T-cell (primary cell): Measurements from ENCODE around the gene RP9. TPM values are rescaled to one million over a fixed set of nuclear protein-coding genes. Genes with fewer than 3 reads are reported as not detected.

Source experiments
- ATAC-seq, 4 experiments: fragments of 200-7000 bp in 3 of 4; fragments of 150-1000 bp in 1 of 4; cut with Tn5 transposase; replicated peaks in 1 of 4; 1 replicate in 3 of 4; 2 replicates in 1 of 4; pipeline ENCODE4 v1.10.0; 2021; ENCODE audit warnings: moderate library complexity in 3 of 4, mild to moderate bottlenecking in 2 of 4, moderate number of reproducible peaks in 1 of 4
- CTCF ChIA-PET, 2 donors: fragments of 300-600 bp; sonication (Branson Sonifier 250); formaldehyde crosslinking; loops; one replicate each; lab custom pipeline; 2022; ENCODE audit warnings: antibody characterized with exemption in 2 of 2; lab: Charles Lee
- POLR2A ChIA-PET, 2 donors: fragments of 300-600 bp; sonication (Branson Sonifier 250); formaldehyde crosslinking; loops; one replicate each; lab custom pipeline; 2022; ENCODE audit warnings: antibody characterized with exemption in 2 of 2; lab: Charles Lee
- DNase-seq, 35 experiments: peaks; one replicate each; pipeline versions ENCODE4 v3.0.0 to v3.0.0-alpha.2; 2013 to 2023
- H3K27ac ChIP-seq: one replicate; pipeline ENCODE4 v1.5.1; 2013; ENCODE audit warnings: low read length
- H3K27me3 ChIP-seq, 2 experiments: replicated peaks in 1 of 2; 1 replicate in 1 of 2; 2 replicates in 1 of 2; pipeline versions ENCODE4 v1.6.1 to v1.7.0; 2013; ENCODE audit warnings: low read length in 1 of 2, mixed read lengths in 1 of 2; ENCODE audit not compliant: control insufficient read depth in 2 of 2, insufficient read depth in 2 of 2; ENCODE audit errors: extremely low read depth in 1 of 2
- H3K36me3 ChIP-seq, 2 donors: 1 replicate in 1 of 2; 2 replicates in 1 of 2; pipeline versions ENCODE4 v1.6.1 to v1.7.0; 2013; ENCODE audit warnings: low read length in 1 of 2; ENCODE audit not compliant: control insufficient read depth in 2 of 2, insufficient read depth in 1 of 2; ENCODE audit errors: extremely low read depth in 1 of 2
- H3K4me1 ChIP-seq, 2 experiments: 1 replicate in 1 of 2; 2 replicates in 1 of 2; pipeline versions ENCODE4 v1.6.1 to v1.7.0; 2013; ENCODE audit warnings: low read length in 2 of 2, mixed read lengths in 1 of 2; ENCODE audit not compliant: insufficient read depth in 2 of 2, control insufficient read depth in 1 of 2; ENCODE audit errors: extremely low read depth in 1 of 2
- H3K4me3 ChIP-seq, 2 donors: 1 replicate in 1 of 2; 2 replicates in 1 of 2; pipeline versions ENCODE4 v1.5.1 to v1.7.0; 2013; ENCODE audit warnings: mild to moderate bottlenecking in 2 of 2, low read length in 1 of 2, moderate library complexity in 1 of 2; ENCODE audit not compliant: control insufficient read depth in 1 of 2; ENCODE audit errors: extremely low read depth in 1 of 2
- H3K9me3 ChIP-seq: 2 replicates; pipeline ENCODE4 v1.7.0; 2013
- H3K27ac Mint-ChIP-seq, 2 donors: one replicate each; pipeline ENCODE4 v1.8.0; 2020 to 2021; ENCODE audit warnings: mild to moderate bottlenecking in 2 of 2, mixed read lengths in 2 of 2
- H3K27me3 Mint-ChIP-seq, 2 donors: one replicate each; pipeline ENCODE4 v1.8.0; 2021 to 2022; ENCODE audit warnings: mixed read lengths in 2 of 2
- H3K36me3 Mint-ChIP-seq: one replicate; pipeline ENCODE4 v1.8.0; 2021; ENCODE audit warnings: mixed read lengths
- H3K4me1 Mint-ChIP-seq, 3 donors: one replicate each; pipeline ENCODE4 v1.8.0; 2020 to 2022; ENCODE audit warnings: mixed read lengths in 3 of 3, mild to moderate bottlenecking in 1 of 3
- H3K4me3 Mint-ChIP-seq, 3 donors: one replicate each; pipeline ENCODE4 v1.8.0; 2020 to 2022; ENCODE audit warnings: mild to moderate bottlenecking in 3 of 3, mixed read lengths in 3 of 3, moderate library complexity in 3 of 3
- H3K9me3 Mint-ChIP-seq, 3 donors: one replicate each; pipeline ENCODE4 v1.8.0; 2020 to 2022; ENCODE audit warnings: mixed read lengths in 3 of 3
- WGBS: methylation state at CpG from one replicate; pipeline ENCODE4 v1.1.5; 2013; ENCODE audit warnings: missing lambda C conversion rate; ENCODE audit not compliant: insufficient coverage; 5-methylcytosine and 5-hydroxymethylcytosine counted together
- total RNA-seq, 35 experiments: library from RNA in 6 of 35; stranded (reverse) in 6 of 35; fragments of 120-200 nt in 1 of 35; gene quantifications; one replicate each; pipeline versions ENCODE4 v1.2.1 to v1.2.4 and lab custom pipeline; 2013 to 2026

The RP9 gene
- total RNA-seq, 5 donors from 2014 or later (not counting 1 experiment from before 2014, with no cell fraction given): 14.7 to 18.3 (median 17.0) TPM

DNA sequence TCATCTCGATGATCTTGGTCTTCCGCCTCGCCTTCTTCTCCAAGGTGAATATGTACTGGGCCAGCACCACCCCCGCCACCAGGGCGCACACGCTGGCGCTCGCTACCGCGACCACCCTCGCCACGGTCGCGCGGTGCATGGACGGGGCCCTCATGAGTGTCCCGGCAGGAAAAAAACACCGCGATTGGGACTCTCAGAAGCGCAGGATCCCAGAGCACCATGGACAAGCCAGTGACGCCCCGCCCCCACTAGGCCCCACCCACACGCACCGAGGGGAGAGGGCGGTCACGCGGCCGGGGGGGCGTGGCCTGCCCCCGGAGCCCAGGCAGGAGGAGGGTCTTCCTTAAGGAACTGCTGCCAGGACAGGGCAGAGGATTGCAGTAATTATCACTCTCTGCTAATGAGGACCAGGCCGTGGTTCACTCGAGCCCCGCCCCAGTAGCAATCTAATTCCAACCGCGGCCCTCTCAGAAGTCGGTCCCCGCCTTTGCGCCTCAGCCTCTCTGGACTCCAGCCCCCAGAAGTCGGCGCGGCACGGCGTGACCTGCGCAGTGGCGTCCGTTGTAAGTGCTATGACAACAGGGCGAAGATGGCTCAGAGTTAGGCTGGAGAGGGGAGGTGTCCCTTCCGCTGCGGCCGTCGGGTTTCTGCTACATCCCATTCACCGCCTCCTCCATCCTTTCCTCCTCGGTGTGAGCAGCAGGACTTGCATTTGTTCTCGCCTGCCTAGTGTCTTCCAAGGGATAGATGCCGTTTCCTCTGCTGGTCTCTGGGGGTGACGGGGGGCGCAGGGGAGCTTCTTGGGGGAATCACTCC is 20.0 kb upstream of the RP9 start, which contains the start of gene BBS9:
BBS9 (plus strand) TSS at position 575 of the 816 bp plus-strand sequence. CDS start 16,689 bp downstream, outside the sequence.
- Mint-ChIP-seq H3K4me1 (peaks cover 28 to 32% (median 29%) of the 10 kb centered on the region in 3 donors), H3K27ac (peak within 1 kb of the TSS; percentile 89 to 91), H3K9me3 (no peaks in the 10 kb centered on the region), H3K4me3 (peak within 1 kb of the TSS; percentile 95 to 97 (median 96)), H3K36me3 (peaks cover 3% of the 10 kb centered on the region), H3K27me3 (no peaks in the 10 kb centered on the region)
- peak within 1 kb of the TSS; percentile 59 for H3K27ac ChIP-seq
- ChIA-PET POLR2A (interaction anchor here (0.6 to 0.7 kb wide), 2 partner anchors 67 to 133 kb away, joined by 3 read pairs; no protein-coding TSS in a partner anchor), CTCF (interaction anchor here (0.5 to 2.2 kb wide), 5 partner anchors 19 to 639 kb away, joined by 3 to 9 read pairs (median 4); partner anchors contain the start of gene RP9 (in 2 of the 2))
- DNase-seq: peak; percentile 80 to 94 (median 87)
- no peaks in the 10 kb centered on the region for H3K9me3 ChIP-seq
- peaks cover 8 to 10% of the 10 kb centered on the region in 2 experiments for H3K4me1 ChIP-seq
- 0% methylated on average over 45 of the region's 57 CpGs for WGBS
- H3K27me3 ChIP-seq: no peaks in the 10 kb centered on the region
- peak within 1 kb of the TSS; percentile 90 to 94 for H3K4me3 ChIP-seq
- H3K36me3 ChIP-seq: no peaks in the 10 kb centered on the region
- peak; percentile 95 to 98 (median 97) for ATAC-seq

DNA sequence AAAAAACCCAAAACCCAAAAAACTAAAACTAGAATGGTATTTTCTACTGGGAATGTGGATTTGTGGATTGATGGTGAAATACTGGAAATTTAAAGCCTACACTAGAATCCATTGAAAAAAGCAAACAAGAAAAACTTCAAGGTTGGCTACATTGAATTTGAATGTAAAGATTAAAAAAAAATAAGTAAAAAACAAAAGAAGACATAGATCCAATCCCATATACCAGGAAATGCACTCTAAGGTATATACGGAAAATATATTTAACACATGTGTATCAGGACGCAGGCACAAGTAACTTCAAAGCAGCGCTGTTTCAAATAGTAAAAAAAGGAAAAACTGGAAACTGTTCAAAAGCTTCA is 19.4 kb upstream of the RP9 start:
- ChIA-PET POLR2A (interaction anchor here in 1 of 2 donors (0.6 kb wide), 1 partner anchor 134 kb away, joined by 3 read pairs; no protein-coding TSS in a partner anchor), CTCF (interaction anchor here (1.1 to 2.2 kb wide), 2 partner anchors 21 to 639 kb away, joined by 3 to 8 read pairs; no protein-coding TSS in a partner anchor)
- Histone ChIP-seq H3K9me3 (no peaks in the 10 kb centered on the region), H3K4me1 (peaks cover 8 to 10% of the 10 kb centered on the region in 2 experiments), H3K4me3 (peak overlapping the region; percentile 90 to 94), H3K36me3 (no peaks in the 10 kb centered on the region), H3K27ac (peak overlapping the region; percentile 38), H3K27me3 (no peaks in the 10 kb centered on the region)
- peaks cover 26 to 32% (median 26%) of the 10 kb centered on the region in 3 donors for H3K4me1 Mint-ChIP-seq
- H3K27ac Mint-ChIP-seq: peak overlapping the region; percentile 89 to 91
- peaks cover 3% of the 10 kb centered on the region for H3K36me3 Mint-ChIP-seq
- no peaks in the 10 kb centered on the region for H3K27me3 Mint-ChIP-seq
- WGBS: 0% methylated on average over 1 of the region's 3 CpGs
- H3K4me3 Mint-ChIP-seq: peak overlapping the region; percentile 95 to 97 (median 96)
- DNase-seq: no peak
- no peaks in the 10 kb centered on the region for H3K9me3 Mint-ChIP-seq
- no peak for ATAC-seq

DNA sequence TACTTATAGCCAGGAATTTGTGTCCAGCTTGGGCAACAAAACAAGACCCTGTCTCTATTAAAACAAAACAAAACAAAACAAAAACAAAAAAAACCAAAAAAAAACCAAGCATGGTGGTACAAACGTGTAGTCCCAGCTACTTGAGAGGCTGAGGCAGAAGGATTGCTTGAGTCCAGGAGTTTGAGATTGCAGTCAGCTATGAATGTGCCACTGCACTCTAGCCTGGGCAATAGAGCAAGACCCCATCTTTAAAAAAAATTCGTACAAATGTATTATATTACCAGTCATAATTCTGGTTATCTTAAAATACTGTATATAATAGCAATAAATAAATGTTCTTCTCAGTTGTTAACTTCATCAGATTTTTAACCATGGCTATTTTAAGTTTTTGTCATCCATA is 17.9 kb upstream of the RP9 start:
- no CpG with 5 or more reads among the region's 2 CpGs for WGBS
- no peaks in the 10 kb centered on the region for H3K9me3 Mint-ChIP-seq
- DNase-seq: no peak
- ChIA-PET POLR2A (no interaction called here), CTCF (no interaction called here)
- Histone ChIP-seq H3K27me3 (peaks cover 0 to 10% of the 10 kb centered on the region in 2 experiments), H3K9me3 (no peaks in the 10 kb centered on the region), H3K4me3 (no peak overlapping the region), H3K27ac (no peak overlapping the region), H3K36me3 (no peaks in the 10 kb centered on the region), H3K4me1 (peaks cover 8 to 10% of the 10 kb centered on the region in 2 experiments)
- no peak for ATAC-seq
- peaks cover 0 to 5% of the 10 kb centered on the region in 2 donors for H3K27me3 Mint-ChIP-seq
- no peaks in the 10 kb centered on the region for H3K36me3 Mint-ChIP-seq
- no peak overlapping the region for H3K27ac Mint-ChIP-seq
- H3K4me1 Mint-ChIP-seq: peaks cover 20 to 24% (median 22%) of the 10 kb centered on the region in 3 donors
- no peak overlapping the region for H3K4me3 Mint-ChIP-seq

DNA sequence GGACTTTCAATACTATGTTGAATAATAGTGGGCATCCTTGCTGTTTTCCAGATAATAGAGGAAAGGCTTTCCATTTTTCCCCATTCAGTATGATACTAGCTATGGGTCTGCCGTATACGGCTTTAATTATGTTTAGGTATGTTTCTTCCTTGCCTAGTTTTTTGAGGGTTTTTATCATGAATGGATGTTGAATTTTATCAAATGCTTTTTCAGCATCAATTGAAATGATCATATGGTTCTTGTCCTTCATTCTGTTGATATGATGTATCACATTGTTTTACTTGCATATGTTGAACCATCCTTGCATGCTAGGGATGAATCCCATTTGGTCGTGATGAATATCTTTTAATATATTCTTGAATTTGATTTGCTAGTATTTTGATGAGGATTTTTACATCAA is 9.2 kb upstream of the RP9 start:
- WGBS: no CpG with 5 or more reads among the region's 3 CpGs
- Histone ChIP-seq H3K9me3 (peaks cover 4% of the 10 kb centered on the region), H3K4me1 (no peaks in the 10 kb centered on the region), H3K27me3 (peaks cover 0 to 18% of the 10 kb centered on the region in 2 experiments), H3K4me3 (no peak overlapping the region), H3K27ac (no peak overlapping the region), H3K36me3 (no peaks in the 10 kb centered on the region)
- ChIA-PET POLR2A (no interaction called here), CTCF (no interaction called here)
- H3K27me3 Mint-ChIP-seq: peaks cover 28 to 37% of the 10 kb centered on the region in 2 donors
- peaks cover 5 to 13% (median 5%) of the 10 kb centered on the region in 3 donors for H3K9me3 Mint-ChIP-seq
- no peaks in the 10 kb centered on the region for H3K4me1 Mint-ChIP-seq
- ATAC-seq (no peak), DNase-seq (no peak)
- peaks cover 7% of the 10 kb centered on the region for H3K36me3 Mint-ChIP-seq
- no peak overlapping the region for H3K27ac Mint-ChIP-seq
- no peak overlapping the region for H3K4me3 Mint-ChIP-seq

DNA sequence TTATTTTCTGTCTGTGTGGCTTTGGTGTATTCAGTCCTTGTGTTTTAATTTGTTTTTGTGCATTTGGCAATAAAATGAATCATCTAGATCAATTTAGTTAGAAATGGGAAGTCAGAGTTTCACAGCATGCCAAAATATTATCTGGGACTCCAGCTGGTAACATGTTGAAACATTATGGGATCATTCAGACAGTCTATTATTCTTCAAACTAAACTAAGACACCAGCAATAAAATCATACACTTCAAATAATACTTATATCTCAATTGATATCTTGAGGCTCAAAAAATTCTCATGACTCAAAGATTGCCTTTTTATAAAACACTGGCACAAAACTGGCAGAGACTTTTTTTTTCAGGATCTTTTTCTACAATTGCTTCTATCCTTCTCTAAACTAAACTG is 5.8 kb upstream of the RP9 start:
- Mint-ChIP-seq H3K9me3 (peaks cover 5 to 13% (median 5%) of the 10 kb centered on the region in 3 donors), H3K27ac (no peak overlapping the region), H3K27me3 (peaks cover 22 to 33% of the 10 kb centered on the region in 2 donors), H3K36me3 (peaks cover 7% of the 10 kb centered on the region), H3K4me1 (peaks cover 2 to 3% (median 3%) of the 10 kb centered on the region in 3 donors), H3K4me3 (no peak overlapping the region)
- ATAC-seq: no peak
- Histone ChIP-seq H3K4me1 (peaks cover 0 to under 1% of the 10 kb centered on the region in 2 experiments), H3K27ac (no peak overlapping the region), H3K9me3 (peaks cover 4% of the 10 kb centered on the region), H3K4me3 (no peak overlapping the region), H3K36me3 (no peaks in the 10 kb centered on the region), H3K27me3 (peaks cover 0 to 8% of the 10 kb centered on the region in 2 experiments)
- no peak for DNase-seq
- CTCF ChIA-PET: interaction anchor here in 1 of 2 donors (0.6 kb wide), 1 partner anchor 624 kb away, joined by 3 read pairs; no protein-coding TSS in a partner anchor
- POLR2A ChIA-PET: no interaction called here

DNA sequence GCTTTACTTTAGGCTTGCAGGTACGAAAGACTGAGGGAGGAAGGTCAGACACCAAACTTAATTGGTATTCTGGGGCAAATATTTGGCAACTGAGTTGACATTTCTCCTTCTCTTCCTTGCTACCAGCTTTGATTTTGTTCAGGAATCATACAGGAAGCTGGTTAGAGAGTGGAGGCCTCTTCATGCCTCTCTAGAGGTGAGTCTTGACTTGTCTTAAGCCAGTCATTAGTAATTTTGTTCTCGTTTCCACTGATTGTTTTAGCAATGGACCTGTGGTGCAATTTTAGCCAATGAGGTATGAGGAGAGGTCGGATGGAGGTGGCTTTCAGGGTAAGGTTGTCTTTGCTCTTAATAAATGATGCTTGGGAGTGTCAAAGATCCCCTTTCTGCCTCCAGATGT is 2.4 kb upstream of the RP9 start:
- H3K4me1 ChIP-seq: peaks cover 18 to 22% of the 10 kb centered on the region in 2 experiments
- Mint-ChIP-seq H3K27ac (no peak overlapping the region), H3K4me1 (peaks cover 24 to 27% (median 25%) of the 10 kb centered on the region in 3 donors), H3K4me3 (no peak overlapping the region), H3K27me3 (peaks cover 12 to 25% of the 10 kb centered on the region in 2 donors), H3K36me3 (no peaks in the 10 kb centered on the region), H3K9me3 (no peaks in the 10 kb centered on the region)
- WGBS: 80% methylated on average over 1 of the region's 3 CpGs
- CTCF ChIA-PET: interaction anchor here in 1 of 2 donors (0.6 to 2.7 kb wide), 3 partner anchors 38 to 265 kb away, joined by 3 to 19 read pairs (median 3); no protein-coding TSS in a partner anchor
- H3K36me3 ChIP-seq: no peaks in the 10 kb centered on the region
- POLR2A ChIA-PET: no interaction called here
- peaks cover 0 to 4% of the 10 kb centered on the region in 2 experiments for H3K27me3 ChIP-seq
- no peak overlapping the region for H3K4me3 ChIP-seq
- no peaks in the 10 kb centered on the region for H3K9me3 ChIP-seq
- no peak overlapping the region for H3K27ac ChIP-seq
- no peak for ATAC-seq
- DNase-seq: no peak
